ENCODE measurements around the gene SPOCK1.

The SPOCK1 gene

DNA sequence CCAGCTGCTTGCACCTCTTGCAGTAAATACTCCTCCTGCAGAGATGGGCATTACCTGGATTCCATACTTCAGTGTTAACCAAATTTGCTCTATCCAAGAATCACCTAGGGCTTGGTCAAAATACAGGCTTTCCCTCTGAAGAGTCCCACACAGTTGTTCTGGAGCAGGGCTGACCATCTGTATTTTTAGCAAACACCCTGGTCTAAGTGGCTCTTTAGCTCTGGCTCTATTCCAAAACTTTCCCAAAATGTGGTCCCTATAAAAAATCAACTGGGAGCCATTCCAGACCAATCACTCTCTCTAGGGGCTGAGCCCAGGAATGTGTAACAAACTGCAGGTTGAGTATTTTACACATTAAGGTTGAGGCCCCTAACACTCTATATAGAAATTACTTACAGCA, 153.7 kb downstream of the SPOCK1 start:
- Histone ChIP-seq H3K4me1 (ENCODE audit: control insufficient read depth, insufficient read depth, low read length) (no peaks in the 10 kb centered on the region), H3K9me3 (ENCODE audit: control insufficient read depth, low read length) (no peaks in the 10 kb centered on the region), H3K9ac (ENCODE audit: low read length) (no peak overlapping the region), H3K4me3 (ENCODE audit: low read length) (no peak overlapping the region), H3K36me3 (ENCODE audit: control insufficient read depth, insufficient read depth, low read length) (no peaks in the 10 kb centered on the region), H3K27me3 (ENCODE audit: control insufficient read depth, insufficient read depth, low read length) (no peaks in the 10 kb centered on the region)

DNA sequence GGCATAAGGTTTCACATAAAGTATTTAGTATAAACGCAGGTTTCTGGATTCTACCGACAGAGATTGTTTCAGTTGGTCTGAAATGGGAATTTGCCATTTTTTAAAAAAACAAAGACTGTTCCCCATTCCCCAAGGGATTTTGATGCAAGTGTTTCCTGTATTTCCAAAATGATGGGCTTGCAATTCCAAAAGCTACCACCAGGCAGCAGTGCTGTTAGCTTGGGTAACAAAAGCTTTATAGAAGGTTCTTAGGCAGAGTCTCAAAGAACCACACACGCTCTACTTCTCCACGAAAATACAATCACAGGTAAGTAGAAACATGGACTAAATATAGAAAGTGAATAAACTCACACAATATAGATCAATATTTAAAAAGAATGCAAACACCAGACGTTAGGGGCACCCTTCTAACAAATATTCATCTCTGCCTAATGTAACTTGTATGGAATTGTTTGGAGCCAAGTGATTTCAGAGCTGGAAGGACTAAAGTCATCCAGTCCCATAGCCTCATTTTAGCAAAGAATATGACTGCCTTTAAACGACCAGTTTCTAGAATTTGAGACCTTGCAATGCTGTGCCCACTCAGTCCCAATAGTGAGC, 154.3 kb downstream of the SPOCK1 start:
- no peaks in the 10 kb centered on the region for H3K36me3 ChIP-seq (ENCODE audit: control insufficient read depth, insufficient read depth, low read length)
- no peaks in the 10 kb centered on the region for H3K9me3 ChIP-seq (ENCODE audit: control insufficient read depth, low read length)
- H3K4me1 ChIP-seq (ENCODE audit: control insufficient read depth, insufficient read depth, low read length), result no peaks in the 10 kb centered on the region
- no peak overlapping the region for H3K9ac ChIP-seq (ENCODE audit: low read length)
- H3K4me3 ChIP-seq (ENCODE audit: low read length), result no peak overlapping the region
- H3K27me3 ChIP-seq (ENCODE audit: control insufficient read depth, insufficient read depth, low read length), result no peaks in the 10 kb centered on the region

- H3K9ac ChIP-seq (ENCODE audit: low read length), result no peak overlapping the region
- H3K4me3 ChIP-seq (ENCODE audit: low read length), result no peak overlapping the region
- no peaks in the 10 kb centered on the region for H3K9me3 ChIP-seq (ENCODE audit: control insufficient read depth, low read length)
- no peaks in the 10 kb centered on the region for H3K36me3 ChIP-seq (ENCODE audit: control insufficient read depth, insufficient read depth, low read length)
- no peaks in the 10 kb centered on the region for H3K27me3 ChIP-seq (ENCODE audit: control insufficient read depth, insufficient read depth, low read length)
- no peaks in the 10 kb centered on the region for H3K4me1 ChIP-seq (ENCODE audit: control insufficient read depth, insufficient read depth, low read length)
Observed at GRCh38 chr5:137344021-137344420, 155.1 kb downstream of the SPOCK1 start.

GRCh38 chr5:137342764-137343163, 156.4 kb downstream of the SPOCK1 start:
- no peak overlapping the region for H3K9ac ChIP-seq (ENCODE audit: low read length)
- H3K4me3 ChIP-seq (ENCODE audit: low read length), result no peak overlapping the region
- no peaks in the 10 kb centered on the region for H3K4me1 ChIP-seq (ENCODE audit: control insufficient read depth, insufficient read depth, low read length)
- no peaks in the 10 kb centered on the region for H3K36me3 ChIP-seq (ENCODE audit: control insufficient read depth, insufficient read depth, low read length)
- no peaks in the 10 kb centered on the region for H3K27me3 ChIP-seq (ENCODE audit: control insufficient read depth, insufficient read depth, low read length)
- no peaks in the 10 kb centered on the region for H3K9me3 ChIP-seq (ENCODE audit: control insufficient read depth, low read length)

- no peaks in the 10 kb centered on the region for H3K4me1 ChIP-seq (ENCODE audit: control insufficient read depth, insufficient read depth, low read length)
- no peaks in the 10 kb centered on the region for H3K27me3 ChIP-seq (ENCODE audit: control insufficient read depth, insufficient read depth, low read length)
- H3K9ac ChIP-seq (ENCODE audit: low read length), result no peak overlapping the region
- H3K4me3 ChIP-seq (ENCODE audit: low read length), result no peak overlapping the region
- no peaks in the 10 kb centered on the region for H3K9me3 ChIP-seq (ENCODE audit: control insufficient read depth, low read length)
- H3K36me3 ChIP-seq (ENCODE audit: control insufficient read depth, insufficient read depth, low read length), result no peaks in the 10 kb centered on the region
Observed at GRCh38 chr5:137341831-137342230, 157.3 kb downstream of the SPOCK1 start.

GRCh38 chr5:137340881-137341280, 158.2 kb downstream of the SPOCK1 start:
- H3K27me3 ChIP-seq (ENCODE audit: control insufficient read depth, insufficient read depth, low read length), result no peaks in the 10 kb centered on the region
- H3K36me3 ChIP-seq (ENCODE audit: control insufficient read depth, insufficient read depth, low read length), result no peaks in the 10 kb centered on the region
- no peaks in the 10 kb centered on the region for H3K4me1 ChIP-seq (ENCODE audit: control insufficient read depth, insufficient read depth, low read length)
- no peak overlapping the region for H3K4me3 ChIP-seq (ENCODE audit: low read length)
- H3K9me3 ChIP-seq (ENCODE audit: control insufficient read depth, low read length), result no peaks in the 10 kb centered on the region
- H3K9ac ChIP-seq (ENCODE audit: low read length), result no peak overlapping the region

DNA sequence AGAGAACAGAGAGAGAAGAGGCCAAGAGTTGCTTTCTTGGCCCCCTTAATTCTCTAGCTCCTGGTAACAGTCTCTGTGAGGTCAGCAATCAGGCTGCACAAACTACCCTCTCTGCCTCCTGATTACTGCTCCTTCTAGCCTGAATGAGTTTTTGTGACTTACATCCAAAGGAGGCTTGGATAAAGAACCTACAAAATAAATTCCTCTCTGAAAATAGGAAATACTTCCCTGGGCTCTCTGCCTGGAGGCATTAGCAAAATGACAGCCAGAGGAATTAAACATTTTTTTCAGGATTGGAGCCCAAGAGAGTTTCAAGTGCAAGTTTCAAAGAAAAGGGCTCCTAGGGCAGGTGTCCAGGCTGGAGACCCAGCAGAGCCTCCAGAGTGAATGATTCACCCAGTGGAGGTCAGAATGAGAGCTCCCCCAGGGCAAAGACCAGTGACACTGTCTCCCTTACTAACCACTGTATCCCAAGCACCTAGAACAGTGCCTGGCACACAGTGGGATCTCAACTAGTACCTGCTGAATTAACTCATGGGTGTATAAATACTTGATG, 162.5 kb downstream of the SPOCK1 start:
- Histone ChIP-seq H3K4me3 (ENCODE audit: low read length) (no peak overlapping the region), H3K9ac (ENCODE audit: low read length) (no peak overlapping the region), H3K36me3 (ENCODE audit: control insufficient read depth, insufficient read depth, low read length) (no peaks in the 10 kb centered on the region), H3K27me3 (ENCODE audit: control insufficient read depth, insufficient read depth, low read length) (no peaks in the 10 kb centered on the region), H3K4me1 (ENCODE audit: control insufficient read depth, insufficient read depth, low read length) (no peaks in the 10 kb centered on the region), H3K9me3 (ENCODE audit: control insufficient read depth, low read length) (no peaks in the 10 kb centered on the region)

- no peak overlapping the region for H3K9ac ChIP-seq (ENCODE audit: low read length)
Observed at GRCh38 chr5:137336161-137336560, 163.0 kb downstream of the SPOCK1 start.

GRCh38 chr5:137335493-137335892, 163.6 kb downstream of the SPOCK1 start:
- Histone ChIP-seq H3K36me3 (ENCODE audit: control insufficient read depth, insufficient read depth, low read length) (no peaks in the 10 kb centered on the region), H3K27me3 (ENCODE audit: control insufficient read depth, insufficient read depth, low read length) (no peaks in the 10 kb centered on the region), H3K9ac (ENCODE audit: low read length) (no peak overlapping the region), H3K4me1 (ENCODE audit: control insufficient read depth, insufficient read depth, low read length) (no peaks in the 10 kb centered on the region), H3K4me3 (ENCODE audit: low read length) (no peak overlapping the region), H3K9me3 (ENCODE audit: control insufficient read depth, low read length) (no peaks in the 10 kb centered on the region)

More at GRCh38 chr5:137336161-137336560, 163.0 kb downstream of the SPOCK1 start:
- H3K9me3 ChIP-seq (ENCODE audit: control insufficient read depth, low read length), result no peaks in the 10 kb centered on the region
- no peak overlapping the region for H3K4me3 ChIP-seq (ENCODE audit: low read length)
- H3K4me1 ChIP-seq (ENCODE audit: control insufficient read depth, insufficient read depth, low read length), result no peaks in the 10 kb centered on the region
- no peaks in the 10 kb centered on the region for H3K27me3 ChIP-seq (ENCODE audit: control insufficient read depth, insufficient read depth, low read length)
- no peaks in the 10 kb centered on the region for H3K36me3 ChIP-seq (ENCODE audit: control insufficient read depth, insufficient read depth, low read length)

GRCh38 chr5:137333928-137334327, 165.2 kb downstream of the SPOCK1 start:
- Histone ChIP-seq H3K9ac (ENCODE audit: low read length) (no peak overlapping the region), H3K4me1 (ENCODE audit: control insufficient read depth, insufficient read depth, low read length) (no peaks in the 10 kb centered on the region), H3K27me3 (ENCODE audit: control insufficient read depth, insufficient read depth, low read length) (no peaks in the 10 kb centered on the region), H3K9me3 (ENCODE audit: control insufficient read depth, low read length) (no peaks in the 10 kb centered on the region), H3K36me3 (ENCODE audit: control insufficient read depth, insufficient read depth, low read length) (no peaks in the 10 kb centered on the region), H3K4me3 (ENCODE audit: low read length) (no peak overlapping the region)

GRCh38 chr5:137333475-137333874, 165.7 kb downstream of the SPOCK1 start:
- H3K36me3 ChIP-seq (ENCODE audit: control insufficient read depth, insufficient read depth, low read length), result no peaks in the 10 kb centered on the region
- H3K4me1 ChIP-seq (ENCODE audit: control insufficient read depth, insufficient read depth, low read length), result no peaks in the 10 kb centered on the region
- H3K9me3 ChIP-seq (ENCODE audit: control insufficient read depth, low read length), result no peaks in the 10 kb centered on the region
- no peaks in the 10 kb centered on the region for H3K27me3 ChIP-seq (ENCODE audit: control insufficient read depth, insufficient read depth, low read length)
- no peak overlapping the region for H3K4me3 ChIP-seq (ENCODE audit: low read length)
- no peak overlapping the region for H3K9ac ChIP-seq (ENCODE audit: low read length)

GRCh38 chr5:137332296-137332695, 166.8 kb downstream of the SPOCK1 start:
- no peak overlapping the region for H3K9ac ChIP-seq (ENCODE audit: low read length)
- H3K36me3 ChIP-seq (ENCODE audit: control insufficient read depth, insufficient read depth, low read length), result no peaks in the 10 kb centered on the region
- no peaks in the 10 kb centered on the region for H3K9me3 ChIP-seq (ENCODE audit: control insufficient read depth, low read length)
- H3K27me3 ChIP-seq (ENCODE audit: control insufficient read depth, insufficient read depth, low read length), result no peaks in the 10 kb centered on the region
- no peaks in the 10 kb centered on the region for H3K4me1 ChIP-seq (ENCODE audit: control insufficient read depth, insufficient read depth, low read length)
- no peak overlapping the region for H3K4me3 ChIP-seq (ENCODE audit: low read length)

Measured in mucosa of stomach (tissue), 1 donor.